Endothelial cell (in vitro differentiated cells): ENCODE results near the gene P3R3URF. TPM values are rescaled to one million over a fixed set of nuclear protein-coding genes. Genes with fewer than 3 reads are reported as not detected.

Source experiments
- DNase-seq: peaks from one replicate; pipeline ENCODE4 v3.0.0; 2021; ENCODE audit warnings: low spot score
- H3K27ac Mint-ChIP-seq: one replicate; pipeline ENCODE4 v1.8.0; 2021; ENCODE audit warnings: mixed read lengths, inconsistent platforms; ENCODE audit not compliant: unreplicated experiment
- H3K27me3 Mint-ChIP-seq: one replicate; pipeline ENCODE4 v1.8.0; 2021; ENCODE audit warnings: mild to moderate bottlenecking, moderate library complexity, mixed read lengths, inconsistent platforms; ENCODE audit not compliant: unreplicated experiment
- H3K36me3 Mint-ChIP-seq: one replicate; pipeline ENCODE4 v1.8.0; 2021; ENCODE audit warnings: mild to moderate bottlenecking, low read depth, mixed read lengths, inconsistent platforms; ENCODE audit not compliant: unreplicated experiment
- H3K4me1 Mint-ChIP-seq: one replicate; pipeline ENCODE4 v1.8.0; 2021; ENCODE audit warnings: mild to moderate bottlenecking, mixed read lengths, inconsistent platforms; ENCODE audit not compliant: unreplicated experiment
- H3K4me3 Mint-ChIP-seq: one replicate; pipeline ENCODE4 v1.8.0; 2021; ENCODE audit warnings: mild to moderate bottlenecking, mixed read lengths, inconsistent platforms; ENCODE audit not compliant: unreplicated experiment
- H3K9me3 Mint-ChIP-seq: one replicate; pipeline ENCODE4 v1.8.0; 2021; ENCODE audit warnings: mixed read lengths, inconsistent platforms; ENCODE audit not compliant: unreplicated experiment
- total RNA-seq: library from RNA; stranded (reverse); fragmentation: NEBNext Ultra II Directional; extraction: Animal tissue kit (Norgen Biotek cat#: 25700); gene quantifications from one replicate; pipeline ENCODE4 v1.2.1, GENCODE V29; 2021; ENCODE audit not compliant: unreplicated experiment
- TF ChIP-seq, protein P1 (sequence below): fragments of 200-600 bp; sonication (generic); IDR thresholded peaks from one replicate; pipeline ENCODE4 v1.5.0; 2021; ENCODE audit warnings: antibody characterized with exemption; ENCODE audit not compliant: unreplicated experiment

Gene P3R3URF
- total RNA-seq, 1 donor from 2014 or later, result not detected

DNA sequence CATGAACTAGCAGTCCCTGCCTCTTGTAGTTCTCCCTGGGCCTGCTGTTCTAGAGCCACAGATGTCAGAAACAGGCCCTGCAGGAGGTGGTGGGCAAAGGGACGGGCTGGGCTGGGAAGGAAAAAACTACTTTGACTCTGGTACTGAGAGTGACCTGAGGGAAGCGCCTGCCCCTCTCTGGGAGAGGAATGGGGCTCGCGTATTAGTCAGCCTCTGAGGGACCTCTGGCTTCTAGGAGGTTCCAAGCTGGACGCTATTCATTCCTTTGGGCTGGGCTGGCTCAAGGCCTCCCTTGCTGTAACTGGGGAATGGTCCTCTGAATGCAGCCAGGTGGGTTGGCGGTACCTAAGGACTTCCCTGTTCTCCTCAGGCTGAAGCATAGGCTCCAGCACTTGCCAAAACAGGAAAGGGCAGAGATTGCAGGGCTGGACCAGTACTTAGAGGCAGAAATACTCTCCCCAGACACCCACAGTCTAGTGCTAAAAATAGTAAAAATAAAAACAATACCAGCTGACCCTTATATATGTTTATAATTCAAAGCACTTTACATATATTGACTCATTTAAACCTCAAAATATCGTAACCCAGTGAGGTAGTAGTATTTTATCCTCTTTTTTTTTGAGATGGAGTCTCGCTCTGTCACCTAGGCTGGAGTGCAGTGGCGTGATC is 14.9 kb upstream of the P3R3URF start:
- H3K9me3 Mint-ChIP-seq, result no peaks in the 10 kb centered on the region
- H3K27ac Mint-ChIP-seq, result no peak overlapping the region
- peaks cover 34% of the 10 kb centered on the region for H3K36me3 Mint-ChIP-seq
- peaks cover 7% of the 10 kb centered on the region for H3K27me3 Mint-ChIP-seq
- no peak overlapping the region for H3K4me3 Mint-ChIP-seq
- peaks cover 4% of the 10 kb centered on the region for H3K4me1 Mint-ChIP-seq
- TF ChIP-seq, protein P1, sequence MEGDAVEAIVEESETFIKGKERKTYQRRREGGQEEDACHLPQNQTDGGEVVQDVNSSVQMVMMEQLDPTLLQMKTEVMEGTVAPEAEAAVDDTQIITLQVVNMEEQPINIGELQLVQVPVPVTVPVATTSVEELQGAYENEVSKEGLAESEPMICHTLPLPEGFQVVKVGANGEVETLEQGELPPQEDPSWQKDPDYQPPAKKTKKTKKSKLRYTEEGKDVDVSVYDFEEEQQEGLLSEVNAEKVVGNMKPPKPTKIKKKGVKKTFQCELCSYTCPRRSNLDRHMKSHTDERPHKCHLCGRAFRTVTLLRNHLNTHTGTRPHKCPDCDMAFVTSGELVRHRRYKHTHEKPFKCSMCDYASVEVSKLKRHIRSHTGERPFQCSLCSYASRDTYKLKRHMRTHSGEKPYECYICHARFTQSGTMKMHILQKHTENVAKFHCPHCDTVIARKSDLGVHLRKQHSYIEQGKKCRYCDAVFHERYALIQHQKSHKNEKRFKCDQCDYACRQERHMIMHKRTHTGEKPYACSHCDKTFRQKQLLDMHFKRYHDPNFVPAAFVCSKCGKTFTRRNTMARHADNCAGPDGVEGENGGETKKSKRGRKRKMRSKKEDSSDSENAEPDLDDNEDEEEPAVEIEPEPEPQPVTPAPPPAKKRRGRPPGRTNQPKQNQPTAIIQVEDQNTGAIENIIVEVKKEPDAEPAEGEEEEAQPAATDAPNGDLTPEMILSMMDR, result no peak
- DNase-seq, result no peak

DNA sequence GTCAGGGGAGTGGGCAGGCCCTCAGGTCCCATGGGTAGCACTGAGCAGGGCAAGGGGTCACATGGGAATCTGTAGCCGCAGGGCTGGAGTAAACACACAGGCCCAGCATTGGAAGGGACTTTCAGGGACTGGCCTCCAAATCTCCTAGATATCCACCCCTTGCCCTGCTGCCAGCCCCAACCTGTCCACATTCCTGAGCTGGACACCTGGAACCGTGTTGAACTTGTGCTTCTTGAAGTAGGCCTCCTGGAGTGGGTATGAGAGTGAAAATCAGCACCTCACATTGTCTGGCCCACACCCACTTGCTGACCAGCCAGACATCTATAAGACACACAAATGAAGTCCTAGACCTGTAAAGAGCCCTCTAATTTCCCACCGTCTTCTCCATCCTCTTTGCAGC is 14.3 kb upstream of the P3R3URF start:
- Mint-ChIP-seq H3K27ac (no peak overlapping the region), H3K4me3 (no peak overlapping the region), H3K36me3 (peaks cover 29% of the 10 kb centered on the region), H3K9me3 (no peaks in the 10 kb centered on the region), H3K27me3 (peaks cover 8% of the 10 kb centered on the region), H3K4me1 (peaks cover 4% of the 10 kb centered on the region)
- TF ChIP-seq, protein P1, result no peak
- no peak for DNase-seq

- Mint-ChIP-seq H3K4me3 (no peak overlapping the region), H3K9me3 (no peaks in the 10 kb centered on the region), H3K27ac (no peak overlapping the region), H3K4me1 (peaks cover 4% of the 10 kb centered on the region), H3K27me3 (peaks cover 8% of the 10 kb centered on the region), H3K36me3 (peaks cover 15% of the 10 kb centered on the region)
- TF ChIP-seq, protein P1, result no peak
- DNase-seq, result no peak
These were observed 12.2 kb upstream of the P3R3URF start for GRCh38 chr1:46188295-46189030.

DNA sequence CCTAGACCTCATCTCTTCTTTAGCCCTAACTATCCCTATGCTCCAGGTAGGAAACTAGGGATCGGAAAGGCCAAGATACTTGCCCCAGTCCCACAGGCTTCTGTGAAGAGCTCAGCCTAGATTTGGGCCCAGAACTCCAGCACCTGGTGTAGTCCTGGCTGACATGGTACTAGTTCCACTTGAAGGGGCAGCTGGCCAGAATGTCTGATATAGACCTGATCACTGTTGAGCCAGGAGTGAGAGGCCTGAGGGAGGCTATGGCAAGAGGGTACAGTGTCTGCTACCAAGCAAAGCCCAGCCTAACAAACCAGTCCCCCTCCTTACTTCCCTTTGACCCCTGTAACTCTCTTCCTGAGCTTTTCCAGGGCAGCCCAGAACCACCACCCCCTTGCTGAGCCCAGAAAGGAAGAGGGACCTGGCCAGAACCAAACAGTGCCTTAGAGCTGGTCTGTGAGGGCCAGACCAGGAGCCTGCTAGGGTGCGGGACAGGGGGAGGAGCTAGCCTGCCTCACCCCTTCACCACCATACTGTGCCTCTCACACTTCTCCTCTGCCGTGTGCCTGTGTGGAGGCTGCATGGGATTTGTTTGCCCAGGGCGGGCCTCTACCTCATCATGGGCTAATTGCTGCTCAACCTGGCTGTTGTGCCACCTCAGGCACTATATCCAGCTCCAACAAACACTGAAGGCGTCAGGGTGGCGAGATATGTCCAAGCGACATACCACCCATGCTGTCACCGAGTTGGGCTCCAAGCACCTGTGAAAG is 11.0 kb upstream of the P3R3URF start:
- H3K9me3 Mint-ChIP-seq, result no peaks in the 10 kb centered on the region
- H3K36me3 Mint-ChIP-seq, result peaks cover 10% of the 10 kb centered on the region
- TF ChIP-seq, protein P1, result no peak
- H3K4me3 Mint-ChIP-seq, result no peak overlapping the region
- peaks cover 6% of the 10 kb centered on the region for H3K27me3 Mint-ChIP-seq
- H3K4me1 Mint-ChIP-seq, result peaks cover 4% of the 10 kb centered on the region
- DNase-seq, result no peak
- H3K27ac Mint-ChIP-seq, result no peak overlapping the region

DNA sequence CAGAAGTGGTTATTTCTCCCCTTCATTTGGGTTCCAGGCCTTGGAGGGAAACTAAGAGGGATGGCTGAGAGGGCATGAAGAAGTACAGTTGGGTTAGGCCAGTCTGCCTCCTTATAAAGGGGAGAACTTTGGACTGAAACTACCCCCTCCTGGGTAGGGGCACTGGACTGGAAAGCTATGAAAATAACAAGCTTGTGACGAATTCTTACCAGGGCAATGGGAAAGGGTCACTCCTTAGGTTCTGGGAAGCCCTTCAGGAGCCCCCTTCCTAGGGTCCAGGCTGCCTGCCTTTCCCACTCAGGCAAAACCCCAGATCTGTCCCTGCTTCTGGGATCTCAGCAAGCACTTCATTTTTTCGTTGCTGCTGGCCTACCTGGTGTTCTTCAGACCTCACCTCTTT is 9.8 kb upstream of the P3R3URF start:
- H3K27me3 Mint-ChIP-seq, result peaks cover 6% of the 10 kb centered on the region
- H3K9me3 Mint-ChIP-seq, result no peaks in the 10 kb centered on the region
- H3K4me1 Mint-ChIP-seq, result peaks cover 10% of the 10 kb centered on the region
- DNase-seq, result no peak
- H3K27ac Mint-ChIP-seq, result no peak overlapping the region
- H3K36me3 Mint-ChIP-seq, result peaks cover 6% of the 10 kb centered on the region
- H3K4me3 Mint-ChIP-seq, result no peak overlapping the region
- TF ChIP-seq, protein P1, result no peak
